Activated CD4-positive, CD25-positive, alpha-beta regulatory T cell (primary cell): Measurements from ENCODE around the gene IVL.

ENCODE experiments used
- DNase-seq, 4 experiments: peaks; one replicate each; lab custom pipeline; 2025; lab: John Stamatoyannopoulos, UW

Gene IVL

GRCh38 chr1:152907686-152908601 lies at the start of gene IVL:
Gene IVL, plus strand, starts transcription at chr1:152908546. Its CDS starts 1,252 bp downstream, at chr1:152909798.
- DNase-seq: no peak

GRCh38 chr1:152859696-152860095 lies 48.6 kb upstream of the IVL start, which contains the start of gene LCE7A:
Gene LCE7A, plus strand, starts transcription at chr1:152859996. Its CDS starts 702 bp downstream, at chr1:152860698.
- no peak for DNase-seq

GRCh38 chr1:152860129-152860528 lies 48.2 kb upstream of the IVL start:
- no peak for DNase-seq

GRCh38 chr1:152861374-152861773 lies 47.0 kb upstream of the IVL start:
- DNase-seq: no peak

- no peak for DNase-seq
Observed at GRCh38 chr1:152864443-152864842, 43.9 kb upstream of the IVL start.

- no peak for DNase-seq
Observed at GRCh38 chr1:152866321-152866720, 42.0 kb upstream of the IVL start.

GRCh38 chr1:152869808-152870419 lies 38.4 kb upstream of the IVL start:
- peak; percentile 12 to 29 (median 18) for DNase-seq

- no peak for DNase-seq
Observed at GRCh38 chr1:152870831-152871730, 37.3 kb upstream of the IVL start.

GRCh38 chr1:152871731-152872126 lies 36.6 kb upstream of the IVL start:
- no peak for DNase-seq

- no peak for DNase-seq
Observed at GRCh38 chr1:152873495-152873894, 34.9 kb upstream of the IVL start.

GRCh38 chr1:152876827-152877226 lies 31.5 kb upstream of the IVL start:
- no peak for DNase-seq

GRCh38 chr1:152878042-152878441 lies 30.3 kb upstream of the IVL start, which contains the start of gene SMCP:
Gene SMCP, plus strand, starts transcription at chr1:152878322. Its CDS starts 6,101 bp downstream, at chr1:152884423.
- DNase-seq: no peak

- DNase-seq: no peak
Observed at GRCh38 chr1:152879559-152880198, 28.7 kb upstream of the IVL start.

GRCh38 chr1:152880316-152880715 lies 28.0 kb upstream of the IVL start:
- DNase-seq: no peak

- DNase-seq: no peak
Observed at GRCh38 chr1:152880907-152881306, 27.4 kb upstream of the IVL start.

GRCh38 chr1:152884085-152884484 lies 24.3 kb upstream of the IVL start:
- DNase-seq: no peak

GRCh38 chr1:152884506-152884905 lies 23.8 kb upstream of the IVL start:
- no peak for DNase-seq

GRCh38 chr1:152884966-152885624 lies 23.3 kb upstream of the IVL start:
- DNase-seq: no peak

- DNase-seq: no peak
Observed at GRCh38 chr1:152886085-152886484, 22.3 kb upstream of the IVL start.

- no peak for DNase-seq
Observed at GRCh38 chr1:152886758-152887409, 21.5 kb upstream of the IVL start.
